Measurements from ENCODE around the gene MMP11.

Gene MMP11

GRCh38 chr22:23831781-23832180 lies 59.1 kb downstream of the MMP11 start:
- no peak for DNase-seq

- no peak for DNase-seq
These were observed 59.8 kb downstream of the MMP11 start for GRCh38 chr22:23832226-23833016.

GRCh38 chr22:23833017-23833751 lies 60.5 kb downstream of the MMP11 start:
- no peak for DNase-seq

Measured in activated gamma-delta T cell (primary cell).